ENCODE measurements around the gene NDST3.

NDST3 gene

GRCh38 chr4:118034053-118034785 lies at the start of gene NDST3:
NDST3 (plus strand) TSS chr4:118034486; CDS start chr4:118053911, 19,425 bp downstream.
- no peak for DNase-seq (ENCODE audit: extremely low read depth in 1 of 2, low read depth in 1 of 2)

GRCh38 chr4:117986321-117986720 lies 48.0 kb upstream of the NDST3 start:
- DNase-seq (ENCODE audit: extremely low read depth in 1 of 2, low read depth in 1 of 2) = no peak

- DNase-seq (ENCODE audit: extremely low read depth in 1 of 2, low read depth in 1 of 2) = no peak
Measured at GRCh38 chr4:117987464-117987863, 46.8 kb upstream of the NDST3 start.

GRCh38 chr4:117996891-117997290 lies 37.4 kb upstream of the NDST3 start:
- no peak for DNase-seq (ENCODE audit: extremely low read depth in 1 of 2, low read depth in 1 of 2)

- DNase-seq (ENCODE audit: extremely low read depth in 1 of 2, low read depth in 1 of 2) = no peak
Measured at GRCh38 chr4:118004088-118004487, 30.2 kb upstream of the NDST3 start.

GRCh38 chr4:118005883-118006282 lies 28.4 kb upstream of the NDST3 start:
- no peak for DNase-seq (ENCODE audit: extremely low read depth in 1 of 2, low read depth in 1 of 2)

GRCh38 chr4:118012142-118012541 lies 22.1 kb upstream of the NDST3 start:
- no peak for DNase-seq (ENCODE audit: extremely low read depth in 1 of 2, low read depth in 1 of 2)

- DNase-seq (ENCODE audit: extremely low read depth in 1 of 2, low read depth in 1 of 2) = no peak
Measured at GRCh38 chr4:118014831-118015230, 19.5 kb upstream of the NDST3 start.

GRCh38 chr4:118018381-118019145 lies 15.7 kb upstream of the NDST3 start:
- DNase-seq (ENCODE audit: extremely low read depth in 1 of 2, low read depth in 1 of 2) = no peak

- DNase-seq (ENCODE audit: extremely low read depth in 1 of 2, low read depth in 1 of 2) = no peak
Measured at GRCh38 chr4:118026806-118027205, 7.5 kb upstream of the NDST3 start.

- DNase-seq (ENCODE audit: extremely low read depth in 1 of 2, low read depth in 1 of 2) = no peak
Measured at GRCh38 chr4:118029224-118029623, 5.1 kb upstream of the NDST3 start.

GRCh38 chr4:118032691-118033090 lies 1.6 kb upstream of the NDST3 start:
- no peak for DNase-seq (ENCODE audit: extremely low read depth in 1 of 2, low read depth in 1 of 2)

- DNase-seq (ENCODE audit: extremely low read depth in 1 of 2, low read depth in 1 of 2) = no peak
Measured at GRCh38 chr4:118033148-118034052, 886 bp upstream of the NDST3 start.

- no peak for DNase-seq (ENCODE audit: extremely low read depth in 1 of 2, low read depth in 1 of 2)
Measured at GRCh38 chr4:118035309-118035708, 1.0 kb downstream of the NDST3 start.

GRCh38 chr4:118036336-118036735 lies 2.0 kb downstream of the NDST3 start:
- DNase-seq (ENCODE audit: extremely low read depth in 1 of 2, low read depth in 1 of 2) = no peak

- DNase-seq (ENCODE audit: extremely low read depth in 1 of 2, low read depth in 1 of 2) = no peak
Measured at GRCh38 chr4:118037955-118038354, 3.7 kb downstream of the NDST3 start.

GRCh38 chr4:118046323-118046722 lies 12.0 kb downstream of the NDST3 start:
- no peak for DNase-seq (ENCODE audit: extremely low read depth in 1 of 2, low read depth in 1 of 2)

GRCh38 chr4:118047043-118047442 lies 12.8 kb downstream of the NDST3 start:
- DNase-seq (ENCODE audit: extremely low read depth in 1 of 2, low read depth in 1 of 2) = no peak

- DNase-seq (ENCODE audit: extremely low read depth in 1 of 2, low read depth in 1 of 2) = no peak
Measured at GRCh38 chr4:118058955-118059354, 24.7 kb downstream of the NDST3 start.

- DNase-seq (ENCODE audit: extremely low read depth in 1 of 2, low read depth in 1 of 2) = no peak
Measured at GRCh38 chr4:118059397-118059796, 25.1 kb downstream of the NDST3 start.

Measured in stimulated activated CD8-positive, alpha-beta memory T cell treated with anti-CD3 and anti-CD28 coated beads, Interleukin-7, amount 100 ng/mL, for 48 hours (primary cell).